ENCODE results near the gene OLIG3. TPM values are rescaled to one million over a fixed set of nuclear protein-coding genes. Genes with fewer than 3 reads are reported as not detected.

OLIG3 gene
- total and polyA plus RNA-seq, 2 of the 8 experiments (the other 6 are each of a cell fraction or from before 2014, with no cell fraction given): 0.60 to 1.3 TPM

GRCh38 chr6:137487869-137488149, 6.4 kb downstream of the OLIG3 start (continued):
- TF ChIP-seq E2F6 (IDR thresholded peaks at IDR 0.05): no peak
- no peak for TF ChIP-seq YY1 (IDR thresholded peaks at IDR 0.05; ENCODE audit: low read depth, low read length)
- TF ChIP-seq GABPA (IDR thresholded peaks at IDR 0.05; ENCODE audit: borderline replicate concordance, insufficient read depth, low read length): no peak
- TF ChIP-seq SIN3A (conservative IDR thresholded peaks at IDR 0.05 in 1 of 2, IDR thresholded peaks at IDR 0.05 in 1 of 2; ENCODE audit: low read depth in 1 of 2, low read length in 2 of 2): no peak
- TF ChIP-seq HDAC6 (IDR thresholded peaks at IDR 0.05; ENCODE audit: low read depth, low read length): no peak
- no peak for TF ChIP-seq CTBP2 (IDR thresholded peaks at IDR 0.05; ENCODE audit: borderline replicate concordance, insufficient read depth, insufficient read length, low read length)
